Astrocyte (in vitro differentiated cells and primary cell): ENCODE measurements around the gene DHH. TPM values are rescaled to one million over a fixed set of nuclear protein-coding genes. Genes with fewer than 3 reads are reported as not detected.

Experiments used
- DNase-seq: peaks from one replicate; pipeline ENCODE4 v3.0.0-alpha.2; 2010; ENCODE audit warnings: low read depth
- FAIRE-seq: peaks from 2 replicates; lab custom pipeline; 2011; peaks lifted over from hg19 to GRCh38; lab: Jason Lieb, UNC
- H2AFZ ChIP-seq: 2 replicates; pipeline ENCODE4 v1.6.0; 2012; ENCODE audit warnings: low read depth, low read length, inconsistent platforms
- H3K27ac ChIP-seq: 2 replicates; pipeline ENCODE4 v1.5.1; 2011; ENCODE audit warnings: low read depth, low read length, inconsistent platforms
- H3K27me3 ChIP-seq: 2 replicates; pipeline ENCODE4 v1.6.0; 2011; ENCODE audit warnings: low read length, inconsistent platforms; ENCODE audit not compliant: insufficient read depth
- H3K36me3 ChIP-seq: 2 replicates; pipeline ENCODE4 v1.5.1; 2011; ENCODE audit warnings: low read length, inconsistent platforms; ENCODE audit not compliant: insufficient read depth
- H3K4me1 ChIP-seq: 2 replicates; pipeline ENCODE4 v1.5.1; 2011; ENCODE audit warnings: low read length, inconsistent platforms; ENCODE audit not compliant: insufficient read depth
- H3K4me2 ChIP-seq: 2 replicates; pipeline ENCODE4 v1.6.0; 2012; ENCODE audit warnings: low read length, inconsistent platforms
- H3K4me3 ChIP-seq: 2 replicates; pipeline ENCODE4 v1.5.1; 2011; ENCODE audit warnings: low read depth, mild to moderate bottlenecking, low read length, inconsistent platforms; ENCODE audit not compliant: insufficient read depth
- H3K79me2 ChIP-seq: 2 replicates; pipeline ENCODE4 v1.6.0; 2012; ENCODE audit warnings: mild to moderate bottlenecking, low read length, inconsistent platforms; ENCODE audit not compliant: insufficient read depth
- H3K9ac ChIP-seq: 2 replicates; pipeline ENCODE4 v1.6.0; 2012; ENCODE audit warnings: mild to moderate bottlenecking, low read length, inconsistent platforms
- H3K9me3 ChIP-seq: 2 replicates; pipeline ENCODE4 v1.5.1; 2012; ENCODE audit warnings: low read depth, mild to moderate bottlenecking, low read length, inconsistent platforms; ENCODE audit not compliant: insufficient read depth
- H4K20me1 ChIP-seq: 2 replicates; pipeline ENCODE4 v1.6.0; 2012; ENCODE audit warnings: low read length, inconsistent platforms; ENCODE audit not compliant: insufficient read depth
- H3K27ac Mint-ChIP-seq: one replicate; pipeline ENCODE4 v1.8.0; 2021; ENCODE audit warnings: mild to moderate bottlenecking, mixed read lengths; ENCODE audit not compliant: unreplicated experiment
- H3K27me3 Mint-ChIP-seq: one replicate; pipeline ENCODE4 v1.8.0; 2021; ENCODE audit warnings: low read depth, mixed read lengths; ENCODE audit not compliant: unreplicated experiment
- H3K36me3 Mint-ChIP-seq: one replicate; pipeline ENCODE4 v1.8.0; 2021; ENCODE audit warnings: low read depth, mixed read lengths; ENCODE audit not compliant: unreplicated experiment
- H3K4me1 Mint-ChIP-seq: one replicate; pipeline ENCODE4 v1.8.0; 2021; ENCODE audit warnings: low read depth, mixed read lengths; ENCODE audit not compliant: unreplicated experiment
- H3K4me3 Mint-ChIP-seq: one replicate; pipeline ENCODE4 v1.8.0; 2021; ENCODE audit warnings: mild to moderate bottlenecking, moderate library complexity, mixed read lengths; ENCODE audit not compliant: unreplicated experiment
- H3K9me3 Mint-ChIP-seq: one replicate; pipeline ENCODE4 v1.8.0; 2021; ENCODE audit warnings: mild to moderate bottlenecking, mixed read lengths; ENCODE audit not compliant: unreplicated experiment
- EZH2 ChIP-seq: IDR thresholded peaks from 2 replicates; pipeline ENCODE4 v1.6.1; 2012; ENCODE audit warnings: mild to moderate bottlenecking, low read length, inconsistent platforms; ENCODE audit not compliant: insufficient read depth
- total RNA-seq: library from RNA; stranded (reverse); gene quantifications from 2 replicates; pipeline ENCODE4 v1.2.1, GENCODE V29; 2021
- TF ChIP-seq, protein P1 (sequence below): IDR thresholded peaks from 2 replicates; pipeline ENCODE4 v1.5.1; 2011; ENCODE audit warnings: low read depth, mild to moderate bottlenecking, inconsistent platforms, low read length, moderate library complexity; ENCODE audit not compliant: insufficient read depth

Gene DHH
- total RNA-seq, 1 donor from 2014 or later, result 0.16 TPM

DNA sequence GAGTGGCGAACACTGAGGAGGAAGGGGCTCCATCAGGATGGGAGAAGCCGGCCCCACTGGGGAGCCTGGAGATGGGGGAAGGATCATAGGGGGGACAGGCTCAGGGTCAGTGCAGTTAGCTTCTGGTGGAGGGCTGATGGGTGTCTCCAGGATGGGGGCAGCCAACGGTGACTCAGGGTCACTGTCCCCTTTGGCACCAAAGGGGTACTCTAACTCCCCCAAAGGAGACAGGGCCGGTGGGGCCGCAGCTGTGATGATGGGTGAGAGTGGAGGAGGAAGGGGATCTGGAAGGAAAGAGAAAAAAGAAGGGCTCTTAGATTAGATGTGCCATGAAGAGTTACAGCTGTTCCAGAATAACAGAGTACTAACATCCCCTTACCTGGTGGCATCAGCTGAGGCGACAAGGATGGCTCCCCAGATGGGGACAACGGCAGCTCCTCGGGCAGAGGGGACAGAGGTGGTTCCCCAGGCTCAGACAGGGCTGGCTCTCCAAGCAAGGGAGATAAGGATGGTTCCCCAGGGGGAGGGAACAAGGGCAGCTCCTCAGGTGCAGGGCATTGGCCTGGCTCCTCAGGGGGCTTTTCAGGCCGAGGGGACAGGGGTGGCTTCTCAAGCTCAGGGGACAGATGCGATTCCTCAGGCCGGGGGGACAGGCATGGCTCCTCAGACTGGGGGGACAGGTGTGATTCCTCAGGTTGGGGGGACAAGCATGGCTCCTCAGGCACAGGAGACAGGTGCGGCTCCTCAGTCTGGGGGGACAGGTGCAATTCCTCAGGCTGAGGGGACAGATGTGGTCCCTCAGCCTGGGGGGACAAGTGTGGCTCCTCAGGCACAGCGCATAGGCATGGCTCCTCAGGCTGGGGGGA is 43.9 kb downstream of the DHH start:
- Histone ChIP-seq H3K4me2 (peak overlapping the region; percentile 72), H3K36me3 (peaks cover 53% of the 10 kb centered on the region)
- no peak for FAIRE-seq

DNA sequence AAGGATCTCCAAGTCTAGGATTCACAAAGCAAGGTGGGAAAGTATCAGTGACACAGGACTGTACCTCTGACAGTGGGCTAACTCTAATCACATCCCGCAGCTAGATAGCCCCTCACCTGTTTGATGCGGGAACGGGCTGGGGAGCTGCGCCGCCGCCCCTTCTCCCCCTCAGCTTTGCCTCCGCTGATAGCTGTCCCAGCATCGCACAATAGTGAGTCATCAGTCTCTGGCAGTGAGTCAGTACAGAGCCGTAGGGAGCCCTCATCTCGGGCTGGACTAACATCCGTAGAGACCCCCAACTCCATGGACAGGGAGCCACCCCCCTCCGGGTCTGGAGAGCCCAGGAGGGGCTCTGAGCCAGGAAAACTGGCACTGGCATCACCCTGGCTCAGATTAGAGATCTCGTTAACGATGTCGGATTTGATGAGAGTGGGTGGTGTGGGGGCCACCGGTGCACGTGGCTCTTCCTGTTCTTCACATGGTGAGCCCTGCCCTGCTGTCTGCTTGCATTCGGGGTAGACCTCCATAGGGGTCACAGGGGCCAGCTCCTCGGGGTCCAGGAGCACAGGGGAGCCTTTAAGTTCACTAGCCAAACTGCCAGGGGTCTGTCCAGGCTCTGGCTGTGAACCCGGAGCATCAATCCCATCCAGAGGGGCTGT is 44.9 kb downstream of the DHH start:
- no peak for TF ChIP-seq EZH2
- TF ChIP-seq, protein P1, sequence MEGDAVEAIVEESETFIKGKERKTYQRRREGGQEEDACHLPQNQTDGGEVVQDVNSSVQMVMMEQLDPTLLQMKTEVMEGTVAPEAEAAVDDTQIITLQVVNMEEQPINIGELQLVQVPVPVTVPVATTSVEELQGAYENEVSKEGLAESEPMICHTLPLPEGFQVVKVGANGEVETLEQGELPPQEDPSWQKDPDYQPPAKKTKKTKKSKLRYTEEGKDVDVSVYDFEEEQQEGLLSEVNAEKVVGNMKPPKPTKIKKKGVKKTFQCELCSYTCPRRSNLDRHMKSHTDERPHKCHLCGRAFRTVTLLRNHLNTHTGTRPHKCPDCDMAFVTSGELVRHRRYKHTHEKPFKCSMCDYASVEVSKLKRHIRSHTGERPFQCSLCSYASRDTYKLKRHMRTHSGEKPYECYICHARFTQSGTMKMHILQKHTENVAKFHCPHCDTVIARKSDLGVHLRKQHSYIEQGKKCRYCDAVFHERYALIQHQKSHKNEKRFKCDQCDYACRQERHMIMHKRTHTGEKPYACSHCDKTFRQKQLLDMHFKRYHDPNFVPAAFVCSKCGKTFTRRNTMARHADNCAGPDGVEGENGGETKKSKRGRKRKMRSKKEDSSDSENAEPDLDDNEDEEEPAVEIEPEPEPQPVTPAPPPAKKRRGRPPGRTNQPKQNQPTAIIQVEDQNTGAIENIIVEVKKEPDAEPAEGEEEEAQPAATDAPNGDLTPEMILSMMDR, result no peak
- no peak overlapping the region for H2AFZ ChIP-seq
- no peaks in the 10 kb centered on the region for H3K27me3 ChIP-seq
- H3K4me3 ChIP-seq, result no peak overlapping the region
- peaks cover 87% of the 10 kb centered on the region for H4K20me1 ChIP-seq
- H3K4me3 Mint-ChIP-seq, result peak overlapping the region; percentile 27
- peaks cover 23% of the 10 kb centered on the region for H3K4me1 Mint-ChIP-seq
- DNase-seq (peak; percentile 66), FAIRE-seq (no peak)
- peaks cover 54% of the 10 kb centered on the region for H3K36me3 ChIP-seq
- peaks cover 30% of the 10 kb centered on the region for H3K36me3 Mint-ChIP-seq
- peak overlapping the region; percentile 72 for H3K4me2 ChIP-seq
- no peaks in the 10 kb centered on the region for H3K27me3 Mint-ChIP-seq
- H3K79me2 ChIP-seq, result peaks cover 69% of the 10 kb centered on the region
- no peaks in the 10 kb centered on the region for H3K9me3 Mint-ChIP-seq
- peak overlapping the region; percentile 81 for H3K27ac Mint-ChIP-seq
- peaks cover 15% of the 10 kb centered on the region for H3K4me1 ChIP-seq
- H3K9me3 ChIP-seq, result no peaks in the 10 kb centered on the region
- H3K27ac ChIP-seq, result peak overlapping the region; percentile 71
- H3K9ac ChIP-seq, result peak overlapping the region; percentile 44

More for the DNA sequence above, 43.9 kb downstream of the DHH start:
- H3K9me3 ChIP-seq, result no peaks in the 10 kb centered on the region
- no peaks in the 10 kb centered on the region for H3K27me3 ChIP-seq
- H3K36me3 Mint-ChIP-seq, result peaks cover 33% of the 10 kb centered on the region
- H4K20me1 ChIP-seq, result peaks cover 90% of the 10 kb centered on the region
- H3K4me1 ChIP-seq, result peaks cover 19% of the 10 kb centered on the region
- H2AFZ ChIP-seq, result no peak overlapping the region
- H3K27me3 Mint-ChIP-seq, result no peaks in the 10 kb centered on the region
- H3K4me1 Mint-ChIP-seq, result peaks cover 32% of the 10 kb centered on the region
- H3K9ac ChIP-seq, result peak overlapping the region; percentile 44
- no peak overlapping the region for H3K4me3 ChIP-seq
- H3K27ac ChIP-seq, result no peak overlapping the region
- no peak overlapping the region for H3K4me3 Mint-ChIP-seq
- no peaks in the 10 kb centered on the region for H3K9me3 Mint-ChIP-seq
- TF ChIP-seq EZH2, result no peak
- TF ChIP-seq, protein P1, result no peak
- no peak for DNase-seq
- H3K79me2 ChIP-seq, result peaks cover 79% of the 10 kb centered on the region
- H3K27ac Mint-ChIP-seq, result peak overlapping the region; percentile 75
